Endothelial cell of umbilical vein (primary cell): ENCODE data around the gene SKIDA1. TPM values are rescaled to one million over a fixed set of nuclear protein-coding genes. Genes with fewer than 3 reads are reported as not detected.

ENCODE experiments used
- BruUV-seq: library from RNA; stranded (reverse); fragments of 400-500 nt; replicated peaks from 2 replicates; lab custom pipeline; 2021; lab: Mats Ljungman, UMichigan
- CTCF ChIA-PET: fragments of 300-600, 350-600 bp; sonication (Branson Sonifier 250); formaldehyde crosslinking; loops from one replicate; lab custom pipeline; 2021; ENCODE audit warnings: antibody characterized with exemption, inconsistent platforms; lab: Charles Lee
- POLR2A ChIA-PET: fragments of 300-600, 350-600 bp; sonication (Branson Sonifier 250); formaldehyde crosslinking; loops from one replicate; lab custom pipeline; 2021; ENCODE audit warnings: antibody characterized with exemption, inconsistent platforms; lab: Charles Lee
- DNase-seq: peaks from one replicate; pipeline ENCODE4 v3.0.0-alpha.2; 2011; ENCODE audit warnings: low read depth, low spot score
- FAIRE-seq: peaks from 2 replicates; lab custom pipeline; 2011; peaks lifted over from hg19 to GRCh38; lab: Jason Lieb, UNC
- H2AFZ ChIP-seq: 2 replicates; pipeline ENCODE4 v1.6.0; 2012; ENCODE audit warnings: low read depth, low read length, control low read depth, inconsistent platforms
- H3K27ac ChIP-seq: 2 replicates; pipeline ENCODE4 v1.5.1; 2011; ENCODE audit warnings: low read depth, mild to moderate bottlenecking, control low read depth, low read length, moderate library complexity; ENCODE audit not compliant: insufficient read depth
- H3K27me3 ChIP-seq, 2 experiments: 2 replicates each; pipeline versions ENCODE4 v1.6.0 to v1.6.1; 2011; ENCODE audit warnings: low read length in 2 of 2, mixed read lengths in 1 of 2; ENCODE audit not compliant: control insufficient read depth in 2 of 2, insufficient read depth in 2 of 2
- H3K36me3 ChIP-seq, 2 experiments: 2 replicates in 1 of 2; 3 replicates in 1 of 2; pipeline ENCODE4 v1.5.1; 2011; ENCODE audit warnings: low read length in 2 of 2, mild to moderate bottlenecking in 1 of 2, moderate library complexity in 1 of 2; ENCODE audit not compliant: control insufficient read depth in 2 of 2, insufficient read depth in 2 of 2; ENCODE audit errors: extremely low read depth in 1 of 2
- H3K4me1 ChIP-seq: 3 replicates; pipeline ENCODE4 v1.5.1; 2011; ENCODE audit warnings: mild to moderate bottlenecking, low read length; ENCODE audit not compliant: control insufficient read depth, insufficient read depth; ENCODE audit errors: extremely low read depth
- H3K4me2 ChIP-seq: 2 replicates; pipeline ENCODE4 v1.6.1; 2011; ENCODE audit warnings: low read length, control low read depth, mixed read lengths; ENCODE audit not compliant: insufficient read depth
- H3K4me3 ChIP-seq, 3 experiments: fragments of 200-600 bp in 1 of 3; sonication (generic), shearing (Covaris generic) in 1 of 3; replicated peaks in 1 of 3; 2 replicates each; pipeline ENCODE4 v1.5.1; 2011 to 2016; ENCODE audit warnings: control low read depth in 3 of 3, low read length in 3 of 3, mild to moderate bottlenecking in 2 of 3, inconsistent platforms in 1 of 3, low read depth in 1 of 3, moderate library complexity in 1 of 3; ENCODE audit not compliant: insufficient read depth in 1 of 3
- H3K79me2 ChIP-seq: 2 replicates; pipeline ENCODE4 v1.6.0; 2012; ENCODE audit warnings: low read length, inconsistent platforms; ENCODE audit not compliant: control insufficient read depth, insufficient read depth
- H3K9ac ChIP-seq: replicated peaks from 2 replicates; pipeline ENCODE3; 2011; ENCODE audit warnings: low read length, control low read depth; ENCODE audit not compliant: insufficient read depth; ENCODE audit errors: extremely low read depth
- H3K9me1 ChIP-seq: replicated peaks from 3 replicates; pipeline ENCODE4 v1.6.0; 2011; ENCODE audit warnings: mild to moderate bottlenecking, low read length; ENCODE audit not compliant: control insufficient read depth, insufficient read depth; ENCODE audit errors: extremely low read depth
- H3K9me3 ChIP-seq: replicated peaks from 2 replicates; pipeline ENCODE4 v1.5.1; 2012; ENCODE audit warnings: low read length, inconsistent platforms; ENCODE audit not compliant: control insufficient read depth, insufficient read depth
- H4K20me1 ChIP-seq: replicated peaks from 2 replicates; pipeline ENCODE3; 2011; ENCODE audit warnings: mild to moderate bottlenecking, low read length; ENCODE audit not compliant: control insufficient read depth, insufficient read depth; ENCODE audit errors: extremely low read depth
- EZH2 ChIP-seq: IDR thresholded peaks from 2 replicates; pipeline ENCODE4 v1.6.1; 2012; ENCODE audit warnings: borderline replicate concordance, low read depth, mild to moderate bottlenecking, moderate library complexity, low read length, inconsistent platforms; ENCODE audit not compliant: severe bottlenecking
- FOS ChIP-seq: IDR thresholded peaks from 2 replicates; pipeline ENCODE4 v1.6.1; 2011; ENCODE audit warnings: mild to moderate bottlenecking, low read length, moderate library complexity, borderline replicate concordance; ENCODE audit not compliant: insufficient read depth
- GATA2 ChIP-seq: IDR thresholded peaks from 2 replicates; pipeline ENCODE4 v1.7.0; 2011; ENCODE audit warnings: low read depth, mild to moderate bottlenecking, moderate library complexity, mixed read lengths, low read length; ENCODE audit not compliant: insufficient read length, insufficient read depth
- JUN ChIP-seq: IDR thresholded peaks from 2 replicates; pipeline ENCODE4 v1.6.1; 2011; ENCODE audit warnings: borderline replicate concordance, low read depth; ENCODE audit not compliant: insufficient read length, insufficient read depth
- MYC ChIP-seq: IDR thresholded peaks from one replicate; pipeline ENCODE4 v1.6.1; 2011; ENCODE audit warnings: mild to moderate bottlenecking, low read depth, low read length
- POLR2A ChIP-seq: IDR thresholded peaks from 2 replicates; pipeline ENCODE4 v1.6.1; 2012; ENCODE audit warnings: low read depth, mild to moderate bottlenecking, control low read depth, low read length
- POLR2AphosphoS5 ChIP-seq: IDR thresholded peaks from 2 replicates; pipeline ENCODE4 v1.6.1; 2012; ENCODE audit warnings: low read depth, mild to moderate bottlenecking, control low read depth, low read length, moderate library complexity; ENCODE audit not compliant: insufficient read depth
- dilution Hi-C: fragments of 300-500 bp; cut with MboI; formaldehyde crosslinking; loops from one replicate; pipeline ENCODE4 v1.15.0; 2019; ENCODE audit warnings: low sequenced_read_pairs; ENCODE audit not compliant: extremely low pct_ligation_motif_present
- intact Hi-C: fragments of 100-400 bp; cut with micrococcal nuclease; formaldehyde crosslinking; loops from one replicate; pipeline ENCODE4 v1.10.0; 2022
- polyA plus RNA-seq, 4 experiments: library from polyadenylated mRNA; depleted of rRNA in 3 of 4; stranded (reverse) in 3 of 4; unstranded in 1 of 4; fragments of >200 nt; gene quantifications; 2 replicates each; pipeline versions ENCODE4 v1.2.1 to v1.2.3, GENCODE V29; 2011 to 2012; ENCODE audit warnings: missing spikeins in 1 of 4
- total RNA-seq: library from RNA; stranded (reverse); gene quantifications from 2 replicates; pipeline ENCODE4 v1.2.3, GENCODE V29; 2021
- TF ChIP-seq, protein P1 (sequence below): IDR thresholded peaks from 2 replicates; pipeline ENCODE4 v1.6.1; 2011; ENCODE audit not compliant: insufficient read depth, insufficient read length
- TF ChIP-seq, protein P2 (sequence below), 2 donors: IDR thresholded peaks; 1 replicate in 1 of 2; 2 replicates in 1 of 2; pipeline ENCODE4 v1.5.1; 2011; ENCODE audit warnings: low read length in 2 of 2, mild to moderate bottlenecking in 2 of 2, moderate library complexity in 2 of 2, control low read depth in 1 of 2, inconsistent platforms in 1 of 2, low read depth in 1 of 2; ENCODE audit not compliant: insufficient read depth in 1 of 2; ENCODE audit errors: extremely low read depth in 1 of 2

Gene SKIDA1
- total and polyA plus RNA-seq, 2 donors (not counting 3 experiments of a cell fraction or from before 2014, with no cell fraction given) = 0.21 to 0.71 TPM

DNA sequence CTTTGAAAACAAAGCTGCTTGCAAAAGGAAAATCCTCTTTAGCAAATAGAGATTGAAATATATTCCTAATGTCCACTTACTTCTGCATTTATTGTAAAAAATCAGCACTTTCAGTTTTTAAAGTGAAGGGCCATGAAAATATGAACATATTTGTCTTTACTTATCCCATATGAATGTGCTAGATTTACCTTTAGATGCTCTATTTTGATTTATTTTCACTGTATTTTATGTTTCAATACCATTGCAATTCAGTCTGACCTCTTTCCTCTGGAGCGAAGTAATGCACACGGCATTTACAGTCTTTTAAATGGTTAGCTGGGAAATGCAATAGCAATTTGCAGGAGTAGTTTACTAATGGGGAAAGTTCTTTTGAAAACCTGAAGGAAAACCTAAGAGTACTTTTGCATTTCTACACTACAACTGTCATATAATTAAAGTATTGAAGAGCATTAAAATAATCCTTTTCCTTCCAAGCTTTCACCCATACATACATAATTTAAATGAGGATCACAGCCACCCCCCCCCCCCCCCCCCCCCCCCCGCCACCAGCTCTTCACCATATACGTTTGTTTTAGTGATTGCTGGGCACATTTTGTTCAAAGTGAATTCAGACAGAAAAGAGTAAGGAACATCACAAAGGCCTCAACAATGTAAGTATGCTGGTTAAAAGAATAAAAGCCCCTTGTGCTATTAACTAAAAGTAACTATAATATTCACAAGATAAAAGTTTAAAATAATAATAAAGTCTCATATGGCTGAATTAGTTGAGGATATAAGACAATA lies 3.5 kb downstream of the SKIDA1 start:
- POLR2A ChIA-PET = interaction anchor here (0.6 kb wide), 1 partner anchor 25 kb away, joined by 6 read pairs; no protein-coding TSS in a partner anchor
- Histone ChIP-seq H3K79me2 (no peaks in the 10 kb centered on the region), H3K27me3 (no peaks in the 10 kb centered on the region), H3K4me2 (no peak overlapping the region), H3K9ac (no peak overlapping the region), H3K4me1 (peaks cover 36% of the 10 kb centered on the region), H3K9me1 (no peaks in the 10 kb centered on the region), H3K27ac (no peak overlapping the region), H2AFZ (no peak overlapping the region), H3K9me3 (no peaks in the 10 kb centered on the region), H3K4me3 (no peak overlapping the region), H3K36me3 (no peaks in the 10 kb centered on the region), H4K20me1 (no peaks in the 10 kb centered on the region)
- no TSS peak for BruUV-seq
- FAIRE-seq = no peak
- dilution Hi-C loops (no loop called here), intact Hi-C loops (loop anchor here (10.0 kb wide), 1 partner anchor 803 kb away; the partner anchor contains the start of gene BMI1)
- CTCF ChIA-PET = no interaction called here
- TF ChIP-seq FOS = no peak
- no peak for TF ChIP-seq POLR2A
- TF ChIP-seq MYC = no peak
- TF ChIP-seq POLR2AphosphoS5 = no peak
- TF ChIP-seq GATA2 = no peak
- TF ChIP-seq, protein P1, sequence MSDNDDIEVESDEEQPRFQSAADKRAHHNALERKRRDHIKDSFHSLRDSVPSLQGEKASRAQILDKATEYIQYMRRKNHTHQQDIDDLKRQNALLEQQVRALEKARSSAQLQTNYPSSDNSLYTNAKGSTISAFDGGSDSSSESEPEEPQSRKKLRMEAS = no peak
- no peak for TF ChIP-seq JUN
- no peak for TF ChIP-seq EZH2
- TF ChIP-seq, protein P2, sequence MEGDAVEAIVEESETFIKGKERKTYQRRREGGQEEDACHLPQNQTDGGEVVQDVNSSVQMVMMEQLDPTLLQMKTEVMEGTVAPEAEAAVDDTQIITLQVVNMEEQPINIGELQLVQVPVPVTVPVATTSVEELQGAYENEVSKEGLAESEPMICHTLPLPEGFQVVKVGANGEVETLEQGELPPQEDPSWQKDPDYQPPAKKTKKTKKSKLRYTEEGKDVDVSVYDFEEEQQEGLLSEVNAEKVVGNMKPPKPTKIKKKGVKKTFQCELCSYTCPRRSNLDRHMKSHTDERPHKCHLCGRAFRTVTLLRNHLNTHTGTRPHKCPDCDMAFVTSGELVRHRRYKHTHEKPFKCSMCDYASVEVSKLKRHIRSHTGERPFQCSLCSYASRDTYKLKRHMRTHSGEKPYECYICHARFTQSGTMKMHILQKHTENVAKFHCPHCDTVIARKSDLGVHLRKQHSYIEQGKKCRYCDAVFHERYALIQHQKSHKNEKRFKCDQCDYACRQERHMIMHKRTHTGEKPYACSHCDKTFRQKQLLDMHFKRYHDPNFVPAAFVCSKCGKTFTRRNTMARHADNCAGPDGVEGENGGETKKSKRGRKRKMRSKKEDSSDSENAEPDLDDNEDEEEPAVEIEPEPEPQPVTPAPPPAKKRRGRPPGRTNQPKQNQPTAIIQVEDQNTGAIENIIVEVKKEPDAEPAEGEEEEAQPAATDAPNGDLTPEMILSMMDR (IDR thresholded peaks at IDR 0.05; ENCODE audit: extremely low read depth in 1 of 2, insufficient read depth in 1 of 2, low read depth in 1 of 2, low read length in 2 of 2) = no peak
- no peak for DNase-seq
